GM18858 (cell line): Measurements from ENCODE around the gene CD244.

Experiments used
- ATAC-seq: cut with Tn5 transposase; IDR thresholded peaks from one replicate; pipeline ENCODE4 v1.9.1; 2021; ENCODE audit not compliant: unreplicated experiment

CD244 gene

GRCh38 chr1:160814316-160814715 is 48.4 kb downstream of the CD244 start:
- ATAC-seq: no peak

- ATAC-seq: no peak
Measured at GRCh38 chr1:160813215-160813614, 49.5 kb downstream of the CD244 start.

DNA sequence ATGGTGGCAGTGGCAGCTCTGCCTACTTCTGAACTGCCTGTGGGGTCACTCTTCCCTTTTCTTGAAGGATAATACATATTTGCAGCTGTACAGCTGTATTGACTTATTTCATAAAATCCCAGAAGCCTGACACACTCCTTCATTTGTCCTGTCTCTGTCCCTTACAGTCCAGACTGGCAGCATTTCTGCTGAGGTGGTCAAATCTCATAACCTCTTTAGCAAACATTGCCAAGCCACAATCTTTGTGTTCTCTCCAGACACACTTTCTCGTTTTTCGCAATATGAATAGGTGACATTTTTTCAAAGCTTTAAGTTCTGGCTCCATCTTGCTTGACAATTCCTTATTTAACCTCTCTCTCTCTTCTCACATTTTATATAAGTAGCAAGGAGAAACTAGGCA is 51.5 kb downstream of the CD244 start:
- no peak for ATAC-seq

- ATAC-seq: no peak
Measured at GRCh38 chr1:160810486-160810885, 52.2 kb downstream of the CD244 start.

DNA sequence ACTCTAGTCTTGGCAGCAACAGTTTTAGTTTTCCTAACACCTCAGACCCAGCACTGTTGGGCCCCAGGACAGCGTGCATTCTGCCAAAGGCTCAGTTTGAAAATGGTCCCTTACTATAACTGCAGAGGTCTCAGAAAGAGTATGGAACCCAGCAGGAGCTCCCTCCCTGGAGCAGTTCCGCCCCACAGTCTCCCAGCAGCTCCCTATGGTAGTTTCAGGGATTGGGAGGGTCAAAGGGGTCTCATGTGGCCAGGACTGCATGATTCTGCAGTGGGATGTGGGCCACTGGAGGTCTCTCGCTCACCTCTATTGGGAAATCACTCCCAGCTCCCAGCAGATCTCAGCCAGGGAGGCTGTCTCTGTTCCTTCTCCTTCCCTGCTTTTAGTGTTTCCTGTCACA is 54.4 kb downstream of the CD244 start:
- ATAC-seq: no peak

GRCh38 chr1:160807738-160808137 is 54.9 kb downstream of the CD244 start:
- ATAC-seq: no peak

GRCh38 chr1:160807247-160807646 is 55.4 kb downstream of the CD244 start:
- ATAC-seq: no peak

- ATAC-seq: no peak
Measured at GRCh38 chr1:160806784-160807183, 55.9 kb downstream of the CD244 start.

GRCh38 chr1:160806109-160806665 is 56.5 kb downstream of the CD244 start:
- ATAC-seq: no peak

DNA sequence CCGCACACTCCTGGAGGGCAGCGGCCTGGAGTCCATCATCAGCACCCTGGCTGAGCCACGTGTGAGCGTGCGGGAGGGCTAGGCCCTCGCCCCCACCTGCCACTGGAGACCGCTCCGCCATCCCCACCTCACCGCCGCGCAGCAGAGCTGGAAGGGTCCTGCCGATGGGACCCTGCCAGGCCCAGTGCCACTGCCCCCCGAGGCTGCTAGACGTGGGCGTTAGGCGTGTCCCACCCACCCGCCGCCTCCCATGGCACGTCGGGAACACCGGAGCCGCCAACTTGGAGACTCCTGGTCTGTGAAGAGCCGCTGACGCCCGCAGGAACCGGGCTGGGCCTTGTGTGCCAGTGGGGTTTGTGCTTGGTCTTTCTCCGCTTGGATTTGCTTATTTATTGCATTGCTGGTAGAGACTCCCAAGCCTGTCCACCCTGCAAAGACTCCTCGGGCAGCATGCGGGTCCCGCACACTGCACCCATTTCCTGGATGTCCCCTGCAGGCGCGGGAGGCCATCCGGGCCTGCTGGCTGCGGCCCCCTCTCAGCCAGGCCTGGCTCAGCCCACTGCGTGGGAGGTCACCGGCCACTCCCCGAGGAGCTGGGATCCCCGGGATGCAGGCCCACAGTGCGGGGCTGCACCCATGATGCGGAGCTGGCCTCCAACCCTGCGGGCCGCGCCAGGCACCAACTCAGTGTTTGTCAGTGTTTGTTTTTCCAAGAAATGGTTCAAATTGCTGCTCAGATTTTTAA is 60.7 kb downstream of the CD244 start:
- ATAC-seq: no peak

GRCh38 chr1:160800645-160801408 is 61.9 kb downstream of the CD244 start:
- no peak for ATAC-seq

- ATAC-seq: no peak
Measured at GRCh38 chr1:160800142-160800541, 62.5 kb downstream of the CD244 start.

DNA sequence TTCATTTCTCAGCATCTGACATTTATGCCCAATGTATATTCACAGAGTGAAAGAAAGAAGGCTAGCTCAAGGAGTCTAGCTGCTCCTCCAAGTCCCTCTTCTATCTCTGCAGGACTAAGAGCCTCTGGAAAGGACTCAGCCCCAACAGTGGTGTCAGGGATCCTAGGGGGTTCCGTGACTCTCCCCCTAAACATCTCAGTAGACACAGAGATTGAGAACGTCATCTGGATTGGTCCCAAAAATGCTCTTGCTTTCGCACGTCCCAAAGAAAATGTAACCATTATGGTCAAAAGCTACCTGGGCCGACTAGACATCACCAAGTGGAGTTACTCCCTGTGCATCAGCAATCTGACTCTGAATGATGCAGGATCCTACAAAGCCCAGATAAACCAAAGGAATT is 63.0 kb downstream of the CD244 start:
- no peak for ATAC-seq

DNA sequence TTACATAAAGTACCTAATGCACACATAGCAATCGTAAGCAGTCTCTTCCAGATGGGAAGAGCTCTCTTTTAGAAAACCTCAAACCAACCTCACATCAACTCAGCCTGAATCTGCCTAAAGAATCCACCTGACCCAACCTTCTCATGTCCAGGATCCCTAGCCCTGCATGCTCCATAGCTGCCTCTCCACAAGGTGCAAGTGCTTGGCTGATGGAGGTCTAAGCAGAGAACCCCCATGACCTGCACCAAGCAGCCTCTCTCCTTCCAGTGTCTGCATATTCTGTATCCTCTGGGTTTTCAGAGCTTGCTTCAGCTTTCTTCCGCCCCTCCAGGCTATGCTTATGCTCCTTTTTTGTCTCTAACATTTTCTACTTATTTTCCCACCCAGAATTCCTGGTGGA is 64.2 kb downstream of the CD244 start:
- no peak for ATAC-seq

- ATAC-seq: no peak
Measured at GRCh38 chr1:160797861-160798273, 64.8 kb downstream of the CD244 start.

GRCh38 chr1:160797271-160797709 is 65.4 kb downstream of the CD244 start:
- no peak for ATAC-seq

- ATAC-seq: peak; percentile 61
Measured at GRCh38 chr1:160795951-160796383, 66.7 kb downstream of the CD244 start, which contains the start of gene LY9. Gene LY9, plus strand, starts transcription at chr1:160796174. Its CDS starts 14 bp downstream, at chr1:160796188.

DNA sequence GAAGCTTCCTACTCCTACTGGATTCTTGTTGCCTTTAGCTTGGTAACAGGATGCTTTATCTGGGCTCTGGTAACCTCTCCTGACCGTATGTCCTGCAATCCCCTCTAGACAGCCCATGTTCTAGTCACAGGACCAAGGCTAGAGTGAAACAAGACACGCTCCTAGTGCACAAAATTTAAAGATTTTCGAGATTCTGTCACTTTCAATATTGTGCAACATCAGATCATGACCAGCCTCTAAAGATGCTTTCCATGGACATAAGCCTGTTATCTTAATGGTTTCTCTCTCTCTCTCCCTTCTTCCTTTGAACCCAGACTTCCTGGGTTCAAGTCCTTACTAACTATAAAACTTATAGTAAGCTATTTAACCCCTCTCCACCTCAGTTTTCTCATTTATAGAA is 68.3 kb downstream of the CD244 start:
- no peak for ATAC-seq

GRCh38 chr1:160789702-160790611 is 72.7 kb downstream of the CD244 start:
- ATAC-seq: peak; percentile 75

DNA sequence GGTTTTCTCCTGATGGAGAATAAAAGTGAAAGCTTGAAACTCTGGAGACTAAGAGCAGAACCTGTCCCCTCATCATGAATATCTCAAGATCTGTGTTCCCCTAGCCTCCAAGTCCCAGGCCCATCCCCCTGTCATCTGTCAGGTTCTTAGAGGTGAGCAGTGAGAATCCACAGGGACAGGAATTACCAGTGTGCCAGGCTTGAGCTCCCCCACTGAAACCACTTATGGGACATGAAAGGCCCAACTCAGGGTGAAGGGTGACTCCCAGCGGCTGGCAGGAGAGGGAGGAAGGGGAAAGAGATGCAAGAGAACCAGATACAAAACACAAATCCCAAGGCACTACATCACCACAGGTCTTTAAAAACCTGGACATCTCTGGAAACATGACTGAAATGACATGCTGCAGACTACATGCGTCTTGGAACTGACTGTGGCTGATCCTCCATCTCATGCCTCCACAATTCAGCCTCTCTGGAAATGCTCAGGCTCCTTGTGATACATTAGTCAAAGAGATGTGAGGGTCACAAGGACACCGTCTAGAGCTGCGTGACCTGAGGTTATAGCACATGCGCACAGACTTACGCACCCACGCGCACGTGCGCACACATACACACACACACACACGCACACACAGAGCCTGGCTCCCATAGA is 73.5 kb downstream of the CD244 start:
- no peak for ATAC-seq
